ENCODE results near the gene BCL2A1.

BCL2A1 gene

GRCh38 chr15:80003934-80004472, 33.0 kb upstream of the BCL2A1 start:
- WGBS (ENCODE audit: insufficient coverage), result 98% methylated on average over 4 of the region's 6 CpGs
- CTCF ChIA-PET, result no interaction called here

GRCh38 chr15:80003171-80003570, 32.2 kb upstream of the BCL2A1 start:
- Histone ChIP-seq H3K27me3 (replicated peaks in 2 of 5; ENCODE audit: control insufficient read depth in 4 of 5, insufficient read depth in 5 of 5, low read length in 4 of 5) (no peaks in the 10 kb centered on the region), H3K4me1 (ENCODE audit: control extremely low read depth in 1 of 4, control insufficient read depth in 4 of 4, insufficient read depth in 4 of 4, low read length in 3 of 4) (no peaks in the 10 kb centered on the region), H3K9me3 (ENCODE audit: control extremely low read depth in 1 of 5, control insufficient read depth in 4 of 5, insufficient read depth in 2 of 5, low read depth in 1 of 5, low read length in 4 of 5) (no peaks in the 10 kb centered on the region), H3K27ac (ENCODE audit: insufficient read depth in 1 of 2, low read depth in 1 of 2, low read length in 2 of 2, poor library complexity in 1 of 2, severe bottlenecking in 2 of 2) (no peak overlapping the region), H3K36me3 (ENCODE audit: control insufficient read depth in 4 of 4, insufficient read depth in 4 of 4, low read length in 3 of 4) (no peaks in the 10 kb centered on the region), H3K4me3 (ENCODE audit: control insufficient read depth in 1 of 7, extremely low read depth in 1 of 7, insufficient read depth in 4 of 7, low read depth in 2 of 7, low read length in 6 of 7) (no peak overlapping the region)
- WGBS (ENCODE audit: insufficient coverage), result 83% methylated on average over 6 of the region's 12 CpGs
- CTCF ChIA-PET, result no interaction called here
- DNase-seq, result no peak
- POLR2A ChIA-PET, result no interaction called here

More at GRCh38 chr15:80003934-80004472, 33.0 kb upstream of the BCL2A1 start:
- Histone ChIP-seq H3K4me3 (ENCODE audit: control insufficient read depth in 1 of 7, extremely low read depth in 1 of 7, insufficient read depth in 4 of 7, low read depth in 2 of 7, low read length in 6 of 7) (no peak overlapping the region), H3K27me3 (replicated peaks in 2 of 5; ENCODE audit: control insufficient read depth in 4 of 5, insufficient read depth in 5 of 5, low read length in 4 of 5) (no peaks in the 10 kb centered on the region), H3K4me1 (ENCODE audit: control extremely low read depth in 1 of 4, control insufficient read depth in 4 of 4, insufficient read depth in 4 of 4, low read length in 3 of 4) (no peaks in the 10 kb centered on the region), H3K9me3 (ENCODE audit: control extremely low read depth in 1 of 5, control insufficient read depth in 4 of 5, insufficient read depth in 2 of 5, low read depth in 1 of 5, low read length in 4 of 5) (no peaks in the 10 kb centered on the region), H3K27ac (ENCODE audit: insufficient read depth in 1 of 2, low read depth in 1 of 2, low read length in 2 of 2, poor library complexity in 1 of 2, severe bottlenecking in 2 of 2) (no peak overlapping the region), H3K36me3 (ENCODE audit: control insufficient read depth in 4 of 4, insufficient read depth in 4 of 4, low read length in 3 of 4) (no peaks in the 10 kb centered on the region)
- POLR2A ChIA-PET, result no interaction called here
- no peak for DNase-seq

- 100% methylated on average over 1 of the region's 3 CpGs for WGBS (ENCODE audit: insufficient coverage)
- ChIA-PET POLR2A (no interaction called here), CTCF (interaction anchor here (1.2 kb wide), 1 partner anchor 620 kb away, joined by 4 read pairs; no protein-coding TSS in a partner anchor)
Measured at GRCh38 chr15:80002267-80002666, 31.3 kb upstream of the BCL2A1 start.

GRCh38 chr15:79994615-79995014, 23.6 kb upstream of the BCL2A1 start:
- no peaks in the 10 kb centered on the region for H3K9me3 ChIP-seq (ENCODE audit: control extremely low read depth in 1 of 5, control insufficient read depth in 4 of 5, insufficient read depth in 2 of 5, low read depth in 1 of 5, low read length in 4 of 5)
- 100% methylated on average over 2 of the region's 3 CpGs for WGBS (ENCODE audit: insufficient coverage)
- H3K4me3 ChIP-seq (ENCODE audit: control insufficient read depth in 1 of 7, extremely low read depth in 1 of 7, insufficient read depth in 4 of 7, low read depth in 2 of 7, low read length in 6 of 7), result no peak overlapping the region
- H3K27ac ChIP-seq (ENCODE audit: insufficient read depth in 1 of 2, low read depth in 1 of 2, low read length in 2 of 2, poor library complexity in 1 of 2, severe bottlenecking in 2 of 2), result no peak overlapping the region
- H3K27me3 ChIP-seq (replicated peaks in 2 of 5; ENCODE audit: control insufficient read depth in 4 of 5, insufficient read depth in 5 of 5, low read length in 4 of 5), result no peaks in the 10 kb centered on the region
- ChIA-PET CTCF (interaction anchor here (1.3 to 2.2 kb wide), 3 partner anchors 98 to 174 kb away, joined by 4 to 5 read pairs (median 4); partner anchors contain the start of gene MTHFS), POLR2A (interaction anchor here (0.9 kb wide), 1 partner anchor 59 kb away, joined by 4 read pairs; no protein-coding TSS in a partner anchor)
- no peaks in the 10 kb centered on the region for H3K36me3 ChIP-seq (ENCODE audit: control insufficient read depth in 4 of 4, insufficient read depth in 4 of 4, low read length in 3 of 4)
- DNase-seq, result no peak
- no peaks in the 10 kb centered on the region for H3K4me1 ChIP-seq (ENCODE audit: control extremely low read depth in 1 of 4, control insufficient read depth in 4 of 4, insufficient read depth in 4 of 4, low read length in 3 of 4)

More at GRCh38 chr15:80002267-80002666, 31.3 kb upstream of the BCL2A1 start:
- H3K36me3 ChIP-seq (ENCODE audit: control insufficient read depth in 4 of 4, insufficient read depth in 4 of 4, low read length in 3 of 4), result no peaks in the 10 kb centered on the region
- DNase-seq, result no peak
- H3K27me3 ChIP-seq (replicated peaks in 2 of 5; ENCODE audit: control insufficient read depth in 4 of 5, insufficient read depth in 5 of 5, low read length in 4 of 5), result no peaks in the 10 kb centered on the region
- H3K4me1 ChIP-seq (ENCODE audit: control extremely low read depth in 1 of 4, control insufficient read depth in 4 of 4, insufficient read depth in 4 of 4, low read length in 3 of 4), result no peaks in the 10 kb centered on the region
- no peak overlapping the region for H3K27ac ChIP-seq (ENCODE audit: insufficient read depth in 1 of 2, low read depth in 1 of 2, low read length in 2 of 2, poor library complexity in 1 of 2, severe bottlenecking in 2 of 2)
- H3K9me3 ChIP-seq (ENCODE audit: control extremely low read depth in 1 of 5, control insufficient read depth in 4 of 5, insufficient read depth in 2 of 5, low read depth in 1 of 5, low read length in 4 of 5), result no peaks in the 10 kb centered on the region
- H3K4me3 ChIP-seq (ENCODE audit: control insufficient read depth in 1 of 7, extremely low read depth in 1 of 7, insufficient read depth in 4 of 7, low read depth in 2 of 7, low read length in 6 of 7), result no peak overlapping the region

GRCh38 chr15:79991826-79992225, 20.8 kb upstream of the BCL2A1 start:
- Histone ChIP-seq H3K27ac (ENCODE audit: insufficient read depth in 1 of 2, low read depth in 1 of 2, low read length in 2 of 2, poor library complexity in 1 of 2, severe bottlenecking in 2 of 2) (no peak overlapping the region), H3K4me1 (ENCODE audit: control extremely low read depth in 1 of 4, control insufficient read depth in 4 of 4, insufficient read depth in 4 of 4, low read length in 3 of 4) (no peaks in the 10 kb centered on the region), H3K36me3 (ENCODE audit: control insufficient read depth in 4 of 4, insufficient read depth in 4 of 4, low read length in 3 of 4) (no peaks in the 10 kb centered on the region), H3K4me3 (ENCODE audit: control insufficient read depth in 1 of 7, extremely low read depth in 1 of 7, insufficient read depth in 4 of 7, low read depth in 2 of 7, low read length in 6 of 7) (no peak overlapping the region), H3K27me3 (replicated peaks in 2 of 5; ENCODE audit: control insufficient read depth in 4 of 5, insufficient read depth in 5 of 5, low read length in 4 of 5) (no peaks in the 10 kb centered on the region), H3K9me3 (ENCODE audit: control extremely low read depth in 1 of 5, control insufficient read depth in 4 of 5, insufficient read depth in 2 of 5, low read depth in 1 of 5, low read length in 4 of 5) (no peaks in the 10 kb centered on the region)
- DNase-seq, result peak in 1 of 3 donors; percentile 49
- ChIA-PET CTCF (interaction anchor here (1.0 to 2.9 kb wide), 9 partner anchors 9 to 182 kb away, joined by 3 to 10 read pairs (median 5); no protein-coding TSS in a partner anchor), POLR2A (interaction anchor here (0.7 kb wide), 1 partner anchor 171 kb away, joined by 3 read pairs; no protein-coding TSS in a partner anchor)
- 62% methylated on average over 3 of the region's 4 CpGs for WGBS (ENCODE audit: insufficient coverage)

GRCh38 chr15:79990997-79991334, 20.0 kb upstream of the BCL2A1 start:
- Histone ChIP-seq H3K27ac (ENCODE audit: insufficient read depth in 1 of 2, low read depth in 1 of 2, low read length in 2 of 2, poor library complexity in 1 of 2, severe bottlenecking in 2 of 2) (no peak overlapping the region), H3K4me3 (ENCODE audit: control insufficient read depth in 1 of 7, extremely low read depth in 1 of 7, insufficient read depth in 4 of 7, low read depth in 2 of 7, low read length in 6 of 7) (no peak overlapping the region), H3K36me3 (ENCODE audit: control insufficient read depth in 4 of 4, insufficient read depth in 4 of 4, low read length in 3 of 4) (no peaks in the 10 kb centered on the region), H3K27me3 (replicated peaks in 2 of 5; ENCODE audit: control insufficient read depth in 4 of 5, insufficient read depth in 5 of 5, low read length in 4 of 5) (no peaks in the 10 kb centered on the region), H3K4me1 (ENCODE audit: control extremely low read depth in 1 of 4, control insufficient read depth in 4 of 4, insufficient read depth in 4 of 4, low read length in 3 of 4) (no peaks in the 10 kb centered on the region), H3K9me3 (ENCODE audit: control extremely low read depth in 1 of 5, control insufficient read depth in 4 of 5, insufficient read depth in 2 of 5, low read depth in 1 of 5, low read length in 4 of 5) (no peaks in the 10 kb centered on the region)
- CTCF ChIA-PET, result interaction anchor here (2.0 to 2.8 kb wide), 3 partner anchors 69 to 89 kb away, joined by 4 to 9 read pairs (median 9); no protein-coding TSS in a partner anchor
- 86% methylated on average over 6 of the region's 8 CpGs for WGBS (ENCODE audit: insufficient coverage)
- POLR2A ChIA-PET, result interaction anchor here (0.7 kb wide), 1 partner anchor 170 kb away, joined by 3 read pairs; no protein-coding TSS in a partner anchor
- DNase-seq, result no peak

GRCh38 chr15:79990280-79990996, 19.4 kb upstream of the BCL2A1 start:
- POLR2A ChIA-PET, result no interaction called here
- WGBS (ENCODE audit: insufficient coverage), result 100% methylated on average over 3 of the region's 8 CpGs
- Histone ChIP-seq H3K36me3 (ENCODE audit: control insufficient read depth in 4 of 4, insufficient read depth in 4 of 4, low read length in 3 of 4) (no peaks in the 10 kb centered on the region), H3K4me1 (ENCODE audit: control extremely low read depth in 1 of 4, control insufficient read depth in 4 of 4, insufficient read depth in 4 of 4, low read length in 3 of 4) (no peaks in the 10 kb centered on the region), H3K4me3 (ENCODE audit: control insufficient read depth in 1 of 7, extremely low read depth in 1 of 7, insufficient read depth in 4 of 7, low read depth in 2 of 7, low read length in 6 of 7) (no peak overlapping the region), H3K27me3 (replicated peaks in 2 of 5; ENCODE audit: control insufficient read depth in 4 of 5, insufficient read depth in 5 of 5, low read length in 4 of 5) (no peaks in the 10 kb centered on the region), H3K27ac (ENCODE audit: insufficient read depth in 1 of 2, low read depth in 1 of 2, low read length in 2 of 2, poor library complexity in 1 of 2, severe bottlenecking in 2 of 2) (no peak overlapping the region), H3K9me3 (ENCODE audit: control extremely low read depth in 1 of 5, control insufficient read depth in 4 of 5, insufficient read depth in 2 of 5, low read depth in 1 of 5, low read length in 4 of 5) (no peaks in the 10 kb centered on the region)
- no peak for DNase-seq
- CTCF ChIA-PET, result interaction anchor here (1.0 to 2.8 kb wide), 2 partner anchors 68 to 185 kb away, joined by 3 to 9 read pairs; no protein-coding TSS in a partner anchor

Measured in common myeloid progenitor, CD34-positive (primary cell).